Hepatocyte (in vitro differentiated cells): ENCODE data around the gene FUCA1. TPM values are rescaled to one million over a fixed set of nuclear protein-coding genes. Genes with fewer than 3 reads are reported as not detected.

Experiments used
- DNase-seq: peaks from one replicate; pipeline ENCODE4 v3.0.0-alpha.2; 2016; ENCODE audit warnings: low spot score
- H2AFZ ChIP-seq: fragments of 200-600 bp; sonication (generic); 2 replicates; pipeline ENCODE4 v1.6.0; 2016; ENCODE audit warnings: antibody characterized with exemption, mild to moderate bottlenecking
- H3K27ac ChIP-seq: fragments of 200-600 bp; sonication (generic); 2 replicates; pipeline ENCODE4 v1.5.1; 2016; ENCODE audit warnings: mild to moderate bottlenecking
- H3K27me3 ChIP-seq: fragments of 200-600 bp; sonication (generic); 2 replicates; pipeline ENCODE4 v1.6.1; 2016
- H3K36me3 ChIP-seq: fragments of 200-600 bp; sonication (generic); replicated peaks from 2 replicates; pipeline ENCODE4 v1.5.1; 2016; ENCODE audit warnings: low read depth; ENCODE audit not compliant: insufficient read depth
- H3K4me1 ChIP-seq: fragments of 200-600 bp; sonication (generic); 2 replicates; pipeline ENCODE4 v1.5.1; 2016; ENCODE audit warnings: mild to moderate bottlenecking, moderate library complexity; ENCODE audit not compliant: insufficient read depth
- H3K4me2 ChIP-seq: fragments of 200-600 bp; sonication (generic); 2 replicates; pipeline ENCODE4 v1.6.0; 2016
- H3K4me3 ChIP-seq: fragments of 200-600 bp; sonication (generic); 2 replicates; pipeline ENCODE4 v1.5.1; 2016; ENCODE audit warnings: mild to moderate bottlenecking
- H3K79me2 ChIP-seq: fragments of 200-600 bp; sonication (generic); 2 replicates; pipeline ENCODE4 v1.6.0; 2017; ENCODE audit warnings: mild to moderate bottlenecking
- H3K9me2 ChIP-seq: fragments of 200-600 bp; sonication (generic); replicated peaks from 2 replicates; pipeline ENCODE4 v1.6.0; 2017; ENCODE audit warnings: mild to moderate bottlenecking; ENCODE audit not compliant: insufficient read depth
- H3K9me3 ChIP-seq: fragments of 200-600 bp; sonication (generic); 2 replicates; pipeline ENCODE4 v1.5.1; 2016; ENCODE audit warnings: low read depth, mild to moderate bottlenecking
- H4K20me1 ChIP-seq: fragments of 200-600 bp; sonication (generic); 2 replicates; pipeline ENCODE4 v1.6.0; 2016; ENCODE audit warnings: mild to moderate bottlenecking; ENCODE audit not compliant: insufficient read depth, poor library complexity, severe bottlenecking
- EZH2 ChIP-seq: fragments of 200-600 bp; sonication (generic); IDR thresholded peaks from 2 replicates; pipeline ENCODE4 v1.6.1; 2016; ENCODE audit warnings: antibody characterized with exemption, mild to moderate bottlenecking, borderline replicate concordance
- EZH2phosphoT487 ChIP-seq: fragments of 200-600 bp; sonication (generic); IDR thresholded peaks from one replicate; pipeline ENCODE4 v1.6.1; 2018; ENCODE audit warnings: antibody characterized with exemption, mild to moderate bottlenecking, low read depth, moderate library complexity; ENCODE audit not compliant: unreplicated experiment, severe bottlenecking
- WGBS: methylation state at CpG from one replicate; pipeline ENCODE4 v1.1.6; 2016; ENCODE audit warnings: low lambda C conversion rate; ENCODE audit errors: missing lambda C conversion rate; 5-methylcytosine and 5-hydroxymethylcytosine counted together
- polyA plus RNA-seq: library from polyadenylated mRNA; unstranded; fragments of >200 nt; fragmentation: Nextera tagmentation; extraction: Ambion mirVana; gene quantifications from 2 replicates; pipeline ENCODE4 v1.2.1, GENCODE V29; 2016
- total RNA-seq: library from RNA; depleted of rRNA; stranded (reverse); fragments of >200 nt; gene quantifications from 2 replicates; pipeline ENCODE4 v1.2.3, GENCODE V29; 2014
- TF ChIP-seq, protein P1 (sequence below): fragments of 200-600 bp; sonication (generic); IDR thresholded peaks from 2 replicates; pipeline ENCODE4 v1.5.1; 2016; ENCODE audit warnings: antibody characterized with exemption, mild to moderate bottlenecking; ENCODE audit not compliant: poor library complexity

Gene FUCA1
- total and polyA plus RNA-seq, 2 experiments from 2014 or later: 59.0 to 74.2 TPM

DNA sequence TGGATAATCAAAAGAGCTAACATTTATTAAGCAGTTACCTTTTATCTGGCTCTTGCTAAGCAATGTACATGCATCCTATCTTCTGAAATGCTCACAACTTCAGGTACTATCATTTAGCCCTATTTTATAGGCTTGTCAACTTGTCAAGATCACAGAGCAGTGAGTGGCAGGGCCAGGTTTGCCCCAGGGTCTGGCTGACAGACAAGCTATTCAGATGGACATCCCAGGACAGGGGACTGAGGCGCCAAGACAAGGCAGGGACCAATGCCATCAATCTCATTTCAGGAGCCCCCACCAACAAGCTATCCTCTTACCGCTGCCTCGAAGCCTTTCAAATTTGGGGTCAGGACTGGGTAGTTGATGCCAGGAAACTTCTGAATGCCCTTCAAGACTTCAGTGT is 51.7 kb downstream of the FUCA1 start:
- H3K27me3 ChIP-seq: no peaks in the 10 kb centered on the region
- H4K20me1 ChIP-seq: no peaks in the 10 kb centered on the region
- peaks cover 2% of the 10 kb centered on the region for H3K79me2 ChIP-seq
- 96% methylated on average over 3 of the region's 3 CpGs for WGBS
- no peaks in the 10 kb centered on the region for H3K9me2 ChIP-seq
- H3K4me3 ChIP-seq: no peak overlapping the region
- TF ChIP-seq EZH2phosphoT487: no peak
- TF ChIP-seq, protein P1, sequence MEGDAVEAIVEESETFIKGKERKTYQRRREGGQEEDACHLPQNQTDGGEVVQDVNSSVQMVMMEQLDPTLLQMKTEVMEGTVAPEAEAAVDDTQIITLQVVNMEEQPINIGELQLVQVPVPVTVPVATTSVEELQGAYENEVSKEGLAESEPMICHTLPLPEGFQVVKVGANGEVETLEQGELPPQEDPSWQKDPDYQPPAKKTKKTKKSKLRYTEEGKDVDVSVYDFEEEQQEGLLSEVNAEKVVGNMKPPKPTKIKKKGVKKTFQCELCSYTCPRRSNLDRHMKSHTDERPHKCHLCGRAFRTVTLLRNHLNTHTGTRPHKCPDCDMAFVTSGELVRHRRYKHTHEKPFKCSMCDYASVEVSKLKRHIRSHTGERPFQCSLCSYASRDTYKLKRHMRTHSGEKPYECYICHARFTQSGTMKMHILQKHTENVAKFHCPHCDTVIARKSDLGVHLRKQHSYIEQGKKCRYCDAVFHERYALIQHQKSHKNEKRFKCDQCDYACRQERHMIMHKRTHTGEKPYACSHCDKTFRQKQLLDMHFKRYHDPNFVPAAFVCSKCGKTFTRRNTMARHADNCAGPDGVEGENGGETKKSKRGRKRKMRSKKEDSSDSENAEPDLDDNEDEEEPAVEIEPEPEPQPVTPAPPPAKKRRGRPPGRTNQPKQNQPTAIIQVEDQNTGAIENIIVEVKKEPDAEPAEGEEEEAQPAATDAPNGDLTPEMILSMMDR: no peak
- TF ChIP-seq EZH2: no peak
- no peaks in the 10 kb centered on the region for H3K36me3 ChIP-seq
- no peak overlapping the region for H3K27ac ChIP-seq
- no peaks in the 10 kb centered on the region for H3K4me1 ChIP-seq
- no peak for DNase-seq
- H3K4me2 ChIP-seq: no peak overlapping the region
- H2AFZ ChIP-seq: no peak overlapping the region
- no peaks in the 10 kb centered on the region for H3K9me3 ChIP-seq

DNA sequence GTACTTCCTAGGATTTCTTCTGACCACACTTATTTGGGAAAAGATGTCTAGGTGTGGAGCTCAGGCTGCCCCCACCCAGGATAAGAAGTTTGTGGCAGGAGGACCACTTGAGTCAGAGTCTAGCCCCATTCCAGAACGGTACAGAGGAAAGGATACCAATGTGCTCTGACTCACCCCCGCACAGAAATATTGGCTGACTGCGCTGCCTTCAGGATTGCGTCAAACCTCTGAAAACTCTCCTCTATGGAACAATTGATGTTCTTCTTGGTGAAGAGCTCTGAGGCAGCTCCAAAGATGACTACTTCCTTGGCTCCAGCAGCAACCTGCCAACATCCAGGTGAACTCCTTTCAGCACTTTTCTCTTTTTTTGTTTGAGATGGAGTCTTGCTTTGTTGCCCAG is 54.1 kb downstream of the FUCA1 start:
- no peak overlapping the region for H3K4me2 ChIP-seq
- H3K4me3 ChIP-seq: no peak overlapping the region
- no peak for DNase-seq
- TF ChIP-seq EZH2 (no peak), EZH2phosphoT487 (no peak)
- TF ChIP-seq, protein P1: no peak
- WGBS: 100% methylated on average over 4 of the region's 4 CpGs
- no peaks in the 10 kb centered on the region for H3K27me3 ChIP-seq
- H4K20me1 ChIP-seq: no peaks in the 10 kb centered on the region
- no peaks in the 10 kb centered on the region for H3K36me3 ChIP-seq
- no peak overlapping the region for H3K27ac ChIP-seq
- H3K9me2 ChIP-seq: no peaks in the 10 kb centered on the region
- no peaks in the 10 kb centered on the region for H3K79me2 ChIP-seq
- no peaks in the 10 kb centered on the region for H3K9me3 ChIP-seq
- peaks cover 6% of the 10 kb centered on the region for H3K4me1 ChIP-seq
- H2AFZ ChIP-seq: no peak overlapping the region

DNA sequence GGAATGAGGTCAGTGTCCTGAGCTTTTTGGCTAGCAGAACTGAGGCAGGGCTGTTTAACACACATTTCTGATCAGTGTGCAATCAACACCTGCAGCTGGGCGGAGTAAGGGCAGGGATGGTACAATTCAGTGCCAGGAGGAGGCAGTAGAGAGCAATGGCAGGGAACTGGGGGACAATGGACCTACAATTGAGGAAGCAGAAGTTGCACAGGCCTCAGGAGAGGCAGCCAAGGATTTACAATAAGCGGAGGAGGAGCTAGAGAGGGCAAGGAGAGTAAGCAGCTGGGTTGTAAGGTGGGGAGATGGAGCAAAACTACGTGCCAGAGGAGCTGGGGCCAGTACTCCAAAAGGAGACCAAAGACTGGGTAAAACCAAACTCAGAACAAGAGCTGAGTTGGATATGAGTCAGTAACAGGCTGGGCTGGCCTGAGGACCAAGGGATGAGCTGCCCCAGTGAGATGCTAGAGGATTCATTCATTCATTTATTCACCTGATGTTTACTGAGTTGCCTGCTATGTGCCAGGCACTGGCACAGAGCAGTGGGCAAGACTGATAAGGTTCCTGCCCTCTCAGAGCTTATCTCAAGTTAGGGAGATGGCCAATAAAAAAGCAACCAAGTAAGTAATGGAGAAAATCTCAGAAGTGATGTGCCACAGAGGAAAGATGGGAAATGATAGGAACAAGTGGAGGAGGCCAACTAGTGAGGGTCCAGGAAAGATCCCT is 57.1 kb downstream of the FUCA1 start:
- H3K27me3 ChIP-seq: no peaks in the 10 kb centered on the region
- H3K79me2 ChIP-seq: no peaks in the 10 kb centered on the region
- no peaks in the 10 kb centered on the region for H4K20me1 ChIP-seq
- peak overlapping the region; percentile 88 for H3K27ac ChIP-seq
- H3K4me3 ChIP-seq: no peak overlapping the region
- no peaks in the 10 kb centered on the region for H3K36me3 ChIP-seq
- no peaks in the 10 kb centered on the region for H3K9me3 ChIP-seq
- peak; percentile 65 for DNase-seq
- H3K4me2 ChIP-seq: no peak overlapping the region
- peaks cover 6% of the 10 kb centered on the region for H3K4me1 ChIP-seq
- WGBS: 80% methylated on average over 3 of the region's 3 CpGs
- H2AFZ ChIP-seq: no peak overlapping the region
- TF ChIP-seq, protein P1: peak; percentile 44
- no peak for TF ChIP-seq EZH2phosphoT487
- no peaks in the 10 kb centered on the region for H3K9me2 ChIP-seq

DNA sequence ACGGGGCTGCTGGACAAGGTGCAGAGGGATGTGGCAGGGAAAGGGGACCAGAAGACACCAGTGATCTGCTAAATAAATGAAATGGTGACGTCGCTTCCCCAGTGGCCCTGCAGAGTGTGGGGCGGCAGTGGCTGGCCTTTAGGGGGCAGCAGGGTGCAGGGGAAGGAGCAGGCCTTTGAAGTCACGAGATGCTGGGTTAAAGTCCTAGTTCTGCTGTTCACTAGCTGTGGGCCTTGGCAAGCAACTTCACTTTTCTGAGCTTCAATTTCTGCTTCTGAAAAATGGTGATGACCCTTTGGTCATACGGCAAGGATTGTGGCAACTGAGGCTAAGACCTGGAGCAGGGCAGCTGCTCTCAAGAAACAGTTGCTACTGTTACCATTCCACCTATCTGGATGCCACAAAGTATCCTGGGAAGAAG is 58.3 kb downstream of the FUCA1 start:
- no peak overlapping the region for H2AFZ ChIP-seq
- peaks cover 6% of the 10 kb centered on the region for H3K4me1 ChIP-seq
- no peaks in the 10 kb centered on the region for H4K20me1 ChIP-seq
- H3K4me2 ChIP-seq: no peak overlapping the region
- no peaks in the 10 kb centered on the region for H3K36me3 ChIP-seq
- TF ChIP-seq, protein P1: peak; percentile 64
- TF ChIP-seq EZH2 (no peak), EZH2phosphoT487 (no peak)
- H3K9me2 ChIP-seq: no peaks in the 10 kb centered on the region
- WGBS: 27% methylated on average over 6 of the region's 6 CpGs
- H3K27me3 ChIP-seq: no peaks in the 10 kb centered on the region
- no peaks in the 10 kb centered on the region for H3K9me3 ChIP-seq
- no peaks in the 10 kb centered on the region for H3K79me2 ChIP-seq
- no peak overlapping the region for H3K4me3 ChIP-seq
- peak overlapping the region; percentile 88 for H3K27ac ChIP-seq
- DNase-seq: peak; percentile 90
